ENCODE results near the gene PSMD13.

GRCh38 chr11:257766-258493 lies 21.2 kb downstream of the PSMD13 start:
- TF ChIP-seq CTCF (conservative IDR thresholded peaks at IDR 0.05; ENCODE audit: low read depth, low read length) (peak; percentile 14; the same call in 1 of the 2 replicates), BHLHE40 (IDR thresholded peaks at IDR 0.05; ENCODE audit: low read depth, low read length) (no peak), POLR2A (IDR thresholded peaks at IDR 0.05; ENCODE audit: low read depth, low read length) (no peak), RFX5 (IDR thresholded peaks at IDR 0.05; ENCODE audit: low read depth, low read length) (no peak), RCOR1 (IDR thresholded peaks at IDR 0.05; ENCODE audit: insufficient replicate concordance, low read length) (no peak), MXI1 (IDR thresholded peaks at IDR 0.05; ENCODE audit: borderline replicate concordance, low read depth, low read length) (no peak), RAD21 (IDR thresholded peaks at IDR 0.05; ENCODE audit: low read length) (peak; percentile 5; the same call in 1 of the 2 replicates)
